ENCODE measurements around the gene CELA1. TPM values are rescaled to one million over a fixed set of nuclear protein-coding genes. Genes with fewer than 3 reads are reported as not detected.

Gene CELA1
- total and polyA plus RNA-seq, 2 experiments from 2014 or later, result not detected

GRCh38 chr12:51351913-51352532 lies 5.5 kb upstream of the CELA1 start:
- DNase-seq (ENCODE audit: low read depth in 1 of 2, low spot score in 1 of 2), result peak; percentile 71 to 84
- Histone ChIP-seq H3K4me1 (ENCODE audit: low read depth) (no peaks in the 10 kb centered on the region), H3K27me3 (no peaks in the 10 kb centered on the region), H3K9me3 (ENCODE audit: low read depth) (no peaks in the 10 kb centered on the region), H3K36me3 (no peaks in the 10 kb centered on the region), H3K4me3 (no peak overlapping the region), H3K27ac (no peak overlapping the region)
- TF ChIP-seq CTCF (IDR thresholded peaks at IDR 0.05; ENCODE audit: low read depth, low read length), result peak; percentile 83

GRCh38 chr12:51349026-51349425 lies 2.5 kb upstream of the CELA1 start:
- H3K9me3 ChIP-seq (ENCODE audit: low read depth), result no peaks in the 10 kb centered on the region
- H3K4me1 ChIP-seq (ENCODE audit: low read depth), result no peaks in the 10 kb centered on the region
- H3K4me3 ChIP-seq, result no peak overlapping the region
- no peaks in the 10 kb centered on the region for H3K27me3 ChIP-seq
- TF ChIP-seq CTCF (IDR thresholded peaks at IDR 0.05; ENCODE audit: low read depth, low read length), result no peak
- no peak overlapping the region for H3K27ac ChIP-seq
- peak in 1 of 2 donors; percentile 55 for DNase-seq (ENCODE audit: low read depth in 1 of 2, low spot score in 1 of 2)
- H3K36me3 ChIP-seq, result no peaks in the 10 kb centered on the region

GRCh38 chr12:51348116-51348515 lies 1.6 kb upstream of the CELA1 start:
- Histone ChIP-seq H3K4me1 (ENCODE audit: low read depth) (peaks cover 3% of the 10 kb centered on the region), H3K4me3 (no peak overlapping the region), H3K9me3 (ENCODE audit: low read depth) (no peaks in the 10 kb centered on the region), H3K36me3 (no peaks in the 10 kb centered on the region), H3K27ac (no peak overlapping the region), H3K27me3 (no peaks in the 10 kb centered on the region)
- peak in 1 of 2 donors; percentile 40 for DNase-seq (ENCODE audit: low read depth in 1 of 2, low spot score in 1 of 2)
- no peak for TF ChIP-seq CTCF (IDR thresholded peaks at IDR 0.05; ENCODE audit: low read depth, low read length)

- no peaks in the 10 kb centered on the region for H3K27me3 ChIP-seq
- DNase-seq (ENCODE audit: low read depth in 1 of 2, low spot score in 1 of 2), result peak in 1 of 2 donors; percentile 47
- peaks cover 3% of the 10 kb centered on the region for H3K4me1 ChIP-seq (ENCODE audit: low read depth)
- TF ChIP-seq CTCF (IDR thresholded peaks at IDR 0.05; ENCODE audit: low read depth, low read length), result no peak
- no peaks in the 10 kb centered on the region for H3K36me3 ChIP-seq
- H3K27ac ChIP-seq, result no peak overlapping the region
- H3K4me3 ChIP-seq, result no peak overlapping the region
- no peaks in the 10 kb centered on the region for H3K9me3 ChIP-seq (ENCODE audit: low read depth)
These were observed 798 bp downstream of the CELA1 start for GRCh38 chr12:51345681-51346080.

- no peak for TF ChIP-seq CTCF (IDR thresholded peaks at IDR 0.05; ENCODE audit: low read depth, low read length)
- Histone ChIP-seq H3K27ac (no peak overlapping the region), H3K27me3 (no peaks in the 10 kb centered on the region), H3K4me3 (no peak overlapping the region), H3K36me3 (no peaks in the 10 kb centered on the region), H3K9me3 (ENCODE audit: low read depth) (no peaks in the 10 kb centered on the region), H3K4me1 (ENCODE audit: low read depth) (peaks cover 3% of the 10 kb centered on the region)
- DNase-seq (ENCODE audit: low read depth in 1 of 2, low spot score in 1 of 2), result no peak
These were observed 3.3 kb downstream of the CELA1 start for GRCh38 chr12:51343201-51343600.
